ENCODE results near the gene KIAA0513.

The KIAA0513 gene

DNA sequence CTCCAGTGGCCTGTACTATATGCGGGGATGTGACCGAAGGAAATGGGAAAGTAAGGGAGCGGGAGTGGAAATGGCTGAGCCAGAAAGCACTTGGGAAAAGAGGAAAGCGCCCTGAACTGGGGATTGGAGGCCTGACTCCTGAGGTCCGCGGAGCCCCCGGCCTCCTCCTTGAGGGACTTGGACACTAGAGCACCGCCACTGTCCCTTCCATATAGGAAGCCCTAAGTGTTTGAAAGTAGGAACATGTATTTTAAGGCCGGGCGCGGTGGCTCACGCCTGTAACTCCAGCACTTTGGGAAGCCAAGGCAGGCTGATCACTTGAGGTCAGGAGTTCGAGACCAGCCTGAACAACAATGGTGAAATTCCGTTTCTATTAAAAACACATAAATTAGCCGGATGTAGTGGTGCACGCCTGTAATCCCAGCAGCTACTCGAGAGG, 15.7 kb upstream of the KIAA0513 start:
- Histone ChIP-seq H3K4me3 (ENCODE audit: low read depth, low read length) (peak overlapping the region; percentile 61), H3K9me3 (ENCODE audit: control insufficient read depth, low read length) (no peaks in the 10 kb centered on the region), H3K4me1 (peaks cover 8% of the 10 kb centered on the region), H2AFZ (peak overlapping the region; percentile 99), H3K4me2 (ENCODE audit: low read length) (peak overlapping the region; percentile 58), H3K9ac (peak overlapping the region; percentile 95), H3K27me3 (ENCODE audit: control insufficient read depth, insufficient read depth, low read length) (no peaks in the 10 kb centered on the region), H3K79me2 (peaks cover 33% of the 10 kb centered on the region), H3K36me3 (ENCODE audit: control insufficient read depth, insufficient read depth, low read length) (no peaks in the 10 kb centered on the region), H3K27ac (peak overlapping the region; percentile 98)
- TF ChIP-seq CTCF (IDR thresholded peaks at IDR 0.05), result no peak

DNA sequence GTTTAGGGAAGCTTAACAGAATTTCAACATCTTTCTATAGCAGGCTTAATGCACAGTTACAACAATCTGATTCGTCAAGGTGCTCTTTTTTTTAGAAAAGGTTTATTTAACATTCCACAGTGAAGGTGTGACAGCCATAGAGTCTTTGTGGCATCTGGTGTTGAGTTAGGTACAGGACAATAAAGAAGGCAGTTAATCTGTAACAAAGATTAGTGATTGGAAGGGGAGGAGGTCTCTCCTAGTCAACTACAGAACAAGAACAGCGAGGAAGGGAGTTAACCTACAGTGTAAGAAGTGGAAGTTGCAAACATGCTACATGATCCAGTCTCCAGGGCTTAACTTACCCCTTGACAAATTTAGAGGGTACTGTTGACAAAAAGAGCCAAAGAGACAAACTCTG, 13.3 kb upstream of the KIAA0513 start:
- H3K9me3 ChIP-seq (ENCODE audit: control insufficient read depth, low read length), result no peaks in the 10 kb centered on the region
- H3K27ac ChIP-seq, result no peak overlapping the region
- no peaks in the 10 kb centered on the region for H3K27me3 ChIP-seq (ENCODE audit: control insufficient read depth, insufficient read depth, low read length)
- no peak overlapping the region for H3K4me3 ChIP-seq (ENCODE audit: low read depth, low read length)
- H3K9ac ChIP-seq, result no peak overlapping the region
- no peak overlapping the region for H3K4me2 ChIP-seq (ENCODE audit: low read length)
- peaks cover 14% of the 10 kb centered on the region for H3K79me2 ChIP-seq
- H3K4me1 ChIP-seq, result peaks cover 3% of the 10 kb centered on the region
- no peak for TF ChIP-seq CTCF (IDR thresholded peaks at IDR 0.05)
- H3K36me3 ChIP-seq (ENCODE audit: control insufficient read depth, insufficient read depth, low read length), result no peaks in the 10 kb centered on the region
- H2AFZ ChIP-seq, result no peak overlapping the region

GRCh38 chr16:85015481-85016187, 12.0 kb upstream of the KIAA0513 start:
- no peaks in the 10 kb centered on the region for H3K36me3 ChIP-seq (ENCODE audit: control insufficient read depth, insufficient read depth, low read length)
- H3K4me2 ChIP-seq (ENCODE audit: low read length), result peak overlapping the region; percentile 11
- H3K4me3 ChIP-seq (ENCODE audit: low read depth, low read length), result peak overlapping the region; percentile 2
- peaks cover 3% of the 10 kb centered on the region for H3K4me1 ChIP-seq
- H3K9ac ChIP-seq, result no peak overlapping the region
- H3K79me2 ChIP-seq, result peaks cover 3% of the 10 kb centered on the region
- H3K9me3 ChIP-seq (ENCODE audit: control insufficient read depth, low read length), result no peaks in the 10 kb centered on the region
- no peak overlapping the region for H2AFZ ChIP-seq
- H3K27ac ChIP-seq, result no peak overlapping the region
- no peaks in the 10 kb centered on the region for H3K27me3 ChIP-seq (ENCODE audit: control insufficient read depth, insufficient read depth, low read length)
- TF ChIP-seq CTCF (IDR thresholded peaks at IDR 0.05), result no peak

- H3K4me3 ChIP-seq (ENCODE audit: low read depth, low read length), result no peak overlapping the region
- H3K9me3 ChIP-seq (ENCODE audit: control insufficient read depth, low read length), result no peaks in the 10 kb centered on the region
- no peak overlapping the region for H2AFZ ChIP-seq
- H3K9ac ChIP-seq, result no peak overlapping the region
- H3K4me2 ChIP-seq (ENCODE audit: low read length), result no peak overlapping the region
- H3K36me3 ChIP-seq (ENCODE audit: control insufficient read depth, insufficient read depth, low read length), result no peaks in the 10 kb centered on the region
- peaks cover 3% of the 10 kb centered on the region for H3K4me1 ChIP-seq
- H3K27ac ChIP-seq, result no peak overlapping the region
- H3K27me3 ChIP-seq (ENCODE audit: control insufficient read depth, insufficient read depth, low read length), result no peaks in the 10 kb centered on the region
- TF ChIP-seq CTCF (IDR thresholded peaks at IDR 0.05), result no peak
- no peaks in the 10 kb centered on the region for H3K79me2 ChIP-seq
These were observed 10.4 kb upstream of the KIAA0513 start for GRCh38 chr16:85017151-85017550.

DNA sequence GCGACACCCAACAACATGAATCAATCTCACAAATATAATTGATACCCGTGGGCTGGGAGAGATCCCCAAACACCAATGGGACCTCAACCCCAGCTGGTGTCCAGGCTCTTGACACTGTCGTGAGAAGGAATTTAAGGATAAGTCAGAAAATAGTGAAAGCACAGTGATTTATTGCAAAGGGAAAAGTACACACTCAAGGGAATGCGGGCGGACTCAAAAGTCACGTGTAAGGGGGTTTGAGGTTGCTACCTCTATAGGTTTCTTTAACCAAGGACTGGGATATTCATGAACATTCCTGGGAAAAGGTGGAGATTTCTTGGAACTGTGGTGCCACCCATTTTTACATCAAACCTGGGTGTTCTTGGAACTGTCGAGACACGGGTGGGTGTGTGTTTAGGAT, 10.0 kb upstream of the KIAA0513 start:
- peaks cover 3% of the 10 kb centered on the region for H3K4me1 ChIP-seq
- no peak for TF ChIP-seq CTCF (IDR thresholded peaks at IDR 0.05)
- no peaks in the 10 kb centered on the region for H3K9me3 ChIP-seq (ENCODE audit: control insufficient read depth, low read length)
- no peak overlapping the region for H3K4me3 ChIP-seq (ENCODE audit: low read depth, low read length)
- no peaks in the 10 kb centered on the region for H3K79me2 ChIP-seq
- H3K9ac ChIP-seq, result no peak overlapping the region
- H3K36me3 ChIP-seq (ENCODE audit: control insufficient read depth, insufficient read depth, low read length), result no peaks in the 10 kb centered on the region
- no peak overlapping the region for H3K27ac ChIP-seq
- H2AFZ ChIP-seq, result no peak overlapping the region
- H3K4me2 ChIP-seq (ENCODE audit: low read length), result no peak overlapping the region
- no peaks in the 10 kb centered on the region for H3K27me3 ChIP-seq (ENCODE audit: control insufficient read depth, insufficient read depth, low read length)
